ENCODE measurements around the gene CACNA1A.

CACNA1A gene

GRCh38 chr19:13234518-13234917, 271.8 kb downstream of the CACNA1A start:
- Mint-ChIP-seq H3K36me3 (peaks cover 10 to 11% of the 10 kb centered on the region in 2 donors), H3K4me3 (peak overlapping the region; percentile 57 to 77), H3K4me1 (peaks cover 20 to 24% of the 10 kb centered on the region in 2 donors), H3K9me3 (peaks cover 0 to 5% of the 10 kb centered on the region in 2 donors), H3K27ac (peak overlapping the region; percentile 80), H3K27me3 (peaks cover 0 to 30% of the 10 kb centered on the region in 2 donors)
- peak; percentile 51 for DNase-seq
- peak; percentile 67 to 76 for ATAC-seq (replicated peaks)

GRCh38 chr19:13231663-13232062, 274.6 kb downstream of the CACNA1A start:
- Mint-ChIP-seq H3K4me1 (peaks cover 14 to 18% of the 10 kb centered on the region in 2 donors), H3K27me3 (peaks cover 7 to 43% of the 10 kb centered on the region in 2 donors), H3K27ac (no peak overlapping the region), H3K36me3 (peaks cover 10 to 11% of the 10 kb centered on the region in 2 donors), H3K4me3 (no peak overlapping the region), H3K9me3 (peaks cover 0 to 5% of the 10 kb centered on the region in 2 donors)
- DNase-seq (no peak), ATAC-seq (replicated peaks) (no peak)

DNA sequence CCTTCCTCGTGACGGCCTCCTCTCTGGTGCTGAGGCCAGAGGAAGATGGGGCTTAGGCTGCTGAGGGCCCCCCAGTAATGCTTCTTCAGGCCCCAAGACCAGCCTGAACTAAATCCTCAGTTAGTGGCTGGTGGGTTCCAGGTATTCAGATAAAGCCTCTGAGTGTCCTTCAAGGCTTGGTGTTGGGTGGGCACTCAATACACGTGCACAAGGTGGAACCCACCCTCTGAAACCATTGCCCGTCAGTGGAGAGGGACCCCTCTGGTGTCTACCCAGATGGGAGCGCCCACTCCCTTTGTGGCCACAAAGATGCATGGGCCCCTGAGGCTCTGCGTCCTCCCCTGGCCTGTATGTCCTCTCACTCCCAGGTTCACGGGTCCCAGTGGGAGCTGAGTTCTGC, 277.0 kb downstream of the CACNA1A start:
- DNase-seq (no peak), ATAC-seq (replicated peaks) (no peak)
- no peaks in the 10 kb centered on the region for H3K9me3 Mint-ChIP-seq
- H3K27ac Mint-ChIP-seq = no peak overlapping the region
- no peaks in the 10 kb centered on the region for H3K36me3 Mint-ChIP-seq
- no peak overlapping the region for H3K4me3 Mint-ChIP-seq
- peaks cover 25 to 46% of the 10 kb centered on the region in 2 donors for H3K27me3 Mint-ChIP-seq
- H3K4me1 Mint-ChIP-seq = peaks cover 1 to 6% of the 10 kb centered on the region in 2 donors

- H3K4me3 Mint-ChIP-seq = no peak overlapping the region
- peaks cover 26 to 46% of the 10 kb centered on the region in 2 donors for H3K27me3 Mint-ChIP-seq
- no peaks in the 10 kb centered on the region for H3K9me3 Mint-ChIP-seq
- no peak overlapping the region for H3K27ac Mint-ChIP-seq
- no peak for DNase-seq
- H3K4me1 Mint-ChIP-seq = peaks cover 0 to 3% of the 10 kb centered on the region in 2 donors
- H3K36me3 Mint-ChIP-seq = no peaks in the 10 kb centered on the region
- ATAC-seq (replicated peaks) = no peak
Observed at GRCh38 chr19:13228561-13228960, 277.7 kb downstream of the CACNA1A start.

GRCh38 chr19:13226983-13227382, 279.3 kb downstream of the CACNA1A start:
- Mint-ChIP-seq H3K27ac (no peak overlapping the region), H3K9me3 (no peaks in the 10 kb centered on the region), H3K4me3 (no peak overlapping the region), H3K4me1 (peaks cover 0 to 2% of the 10 kb centered on the region in 2 donors), H3K36me3 (no peaks in the 10 kb centered on the region), H3K27me3 (peaks cover 26 to 43% of the 10 kb centered on the region in 2 donors)
- ATAC-seq (replicated peaks) (no peak), DNase-seq (no peak)

- DNase-seq (no peak), ATAC-seq (replicated peaks) (no peak)
- H3K36me3 Mint-ChIP-seq = no peaks in the 10 kb centered on the region
- no peak overlapping the region for H3K27ac Mint-ChIP-seq
- peaks cover 26 to 35% of the 10 kb centered on the region in 2 donors for H3K27me3 Mint-ChIP-seq
- peaks cover 2 to 4% of the 10 kb centered on the region in 2 donors for H3K4me1 Mint-ChIP-seq
- no peaks in the 10 kb centered on the region for H3K9me3 Mint-ChIP-seq
- H3K4me3 Mint-ChIP-seq = no peak overlapping the region
Observed at GRCh38 chr19:13225973-13226865, 280.1 kb downstream of the CACNA1A start.

GRCh38 chr19:13225085-13225484, 281.2 kb downstream of the CACNA1A start:
- Mint-ChIP-seq H3K36me3 (peaks cover 0 to 3% of the 10 kb centered on the region in 2 donors), H3K27ac (no peak overlapping the region), H3K4me3 (no peak overlapping the region), H3K9me3 (no peaks in the 10 kb centered on the region), H3K4me1 (peaks cover 5 to 11% of the 10 kb centered on the region in 2 donors), H3K27me3 (peaks cover 26 to 29% of the 10 kb centered on the region in 2 donors)
- DNase-seq (no peak), ATAC-seq (replicated peaks) (no peak)

DNA sequence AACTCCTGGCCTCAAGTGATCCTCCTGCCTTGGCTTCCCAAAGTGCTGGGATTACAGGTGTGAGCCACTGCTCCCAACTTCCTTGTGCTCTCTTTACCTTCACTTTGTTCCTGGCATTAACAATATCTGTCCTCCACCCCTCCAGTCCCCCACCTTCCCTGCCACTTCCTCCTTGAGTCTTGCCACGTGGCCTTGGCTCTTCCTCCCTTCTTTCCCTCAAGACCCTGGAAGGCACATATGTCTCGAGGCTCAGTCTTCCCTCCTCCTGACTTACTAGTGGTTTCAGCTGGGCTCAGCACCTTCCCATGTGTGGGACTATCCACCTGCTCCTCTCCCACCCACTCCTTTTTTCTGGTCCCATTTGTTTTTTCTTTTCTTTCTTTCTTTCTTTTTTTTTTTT, 285.4 kb downstream of the CACNA1A start:
- peak overlapping the region; percentile 10 for H3K27ac Mint-ChIP-seq
- H3K4me1 Mint-ChIP-seq = peaks cover 8 to 25% of the 10 kb centered on the region in 2 donors
- no peak for DNase-seq
- peaks cover 10 to 12% of the 10 kb centered on the region in 2 donors for H3K27me3 Mint-ChIP-seq
- no peaks in the 10 kb centered on the region for H3K9me3 Mint-ChIP-seq
- no peak for ATAC-seq (replicated peaks)
- H3K36me3 Mint-ChIP-seq = peaks cover 0 to 3% of the 10 kb centered on the region in 2 donors
- no peak overlapping the region for H3K4me3 Mint-ChIP-seq

- Mint-ChIP-seq H3K4me1 (peaks cover 22 to 50% of the 10 kb centered on the region in 2 donors), H3K27ac (peak overlapping the region; percentile 89), H3K27me3 (no peaks in the 10 kb centered on the region), H3K36me3 (peaks cover 0 to under 1% of the 10 kb centered on the region in 2 donors), H3K9me3 (no peaks in the 10 kb centered on the region), H3K4me3 (peak overlapping the region; percentile 62 to 69)
- DNase-seq (no peak), ATAC-seq (replicated peaks) (peak; percentile 60 to 79)
Observed at GRCh38 chr19:13215572-13216380, 290.5 kb downstream of the CACNA1A start.

GRCh38 chr19:13214036-13214730, 292.1 kb downstream of the CACNA1A start:
- DNase-seq = no peak
- Mint-ChIP-seq H3K4me1 (peaks cover 35 to 63% of the 10 kb centered on the region in 2 donors), H3K27me3 (no peaks in the 10 kb centered on the region), H3K9me3 (no peaks in the 10 kb centered on the region), H3K27ac (no peak overlapping the region), H3K4me3 (no peak overlapping the region), H3K36me3 (peaks cover 0 to under 1% of the 10 kb centered on the region in 2 donors)
- no peak for ATAC-seq (replicated peaks)

- ATAC-seq (replicated peaks) (no peak), DNase-seq (peak; percentile 47)
- H3K27ac Mint-ChIP-seq = no peak overlapping the region
- H3K4me3 Mint-ChIP-seq = no peak overlapping the region
- H3K27me3 Mint-ChIP-seq = no peaks in the 10 kb centered on the region
- H3K36me3 Mint-ChIP-seq = peaks cover 0 to 3% of the 10 kb centered on the region in 2 donors
- no peaks in the 10 kb centered on the region for H3K9me3 Mint-ChIP-seq
- H3K4me1 Mint-ChIP-seq = peaks cover 36 to 69% of the 10 kb centered on the region in 2 donors
Observed at GRCh38 chr19:13212759-13213330, 293.4 kb downstream of the CACNA1A start.

- Mint-ChIP-seq H3K27ac (peak overlapping the region; percentile 98), H3K4me1 (peaks cover 34 to 69% of the 10 kb centered on the region in 2 donors), H3K36me3 (peaks cover 0 to 3% of the 10 kb centered on the region in 2 donors), H3K27me3 (no peaks in the 10 kb centered on the region), H3K4me3 (peak overlapping the region; percentile 14 to 94), H3K9me3 (no peaks in the 10 kb centered on the region)
- no peak for DNase-seq
- no peak for ATAC-seq (replicated peaks)
Observed at GRCh38 chr19:13211426-13212308, 294.6 kb downstream of the CACNA1A start.

DNA sequence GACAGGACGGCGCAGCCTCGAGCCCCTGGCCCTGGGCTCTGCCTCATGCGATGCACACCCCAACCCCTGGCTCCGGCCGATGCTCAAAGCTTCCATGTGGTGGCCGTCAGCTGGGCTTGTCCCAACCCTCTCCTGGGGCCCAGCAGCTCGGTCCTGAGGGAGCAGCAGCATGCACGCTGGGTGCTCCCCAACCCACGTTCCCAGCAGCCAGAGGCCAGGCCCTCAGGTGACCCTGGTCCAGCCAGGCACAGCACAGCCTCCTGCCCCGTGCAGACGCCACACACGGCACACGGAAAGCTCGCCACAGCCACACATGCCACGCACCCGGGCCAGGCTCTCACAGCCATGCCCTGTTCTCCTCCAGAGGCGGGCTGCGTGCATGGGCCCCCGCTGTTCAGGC, 295.3 kb downstream of the CACNA1A start:
- Mint-ChIP-seq H3K4me3 (peak overlapping the region; percentile 14 to 94), H3K9me3 (no peaks in the 10 kb centered on the region), H3K36me3 (peaks cover 0 to 3% of the 10 kb centered on the region in 2 donors), H3K4me1 (peaks cover 34 to 68% of the 10 kb centered on the region in 2 donors), H3K27me3 (no peaks in the 10 kb centered on the region), H3K27ac (peak overlapping the region; percentile 98)
- ATAC-seq (replicated peaks) (no peak), DNase-seq (no peak)
